Measurements from ENCODE around the gene PSAP.

- TF ChIP-seq, protein P1, sequence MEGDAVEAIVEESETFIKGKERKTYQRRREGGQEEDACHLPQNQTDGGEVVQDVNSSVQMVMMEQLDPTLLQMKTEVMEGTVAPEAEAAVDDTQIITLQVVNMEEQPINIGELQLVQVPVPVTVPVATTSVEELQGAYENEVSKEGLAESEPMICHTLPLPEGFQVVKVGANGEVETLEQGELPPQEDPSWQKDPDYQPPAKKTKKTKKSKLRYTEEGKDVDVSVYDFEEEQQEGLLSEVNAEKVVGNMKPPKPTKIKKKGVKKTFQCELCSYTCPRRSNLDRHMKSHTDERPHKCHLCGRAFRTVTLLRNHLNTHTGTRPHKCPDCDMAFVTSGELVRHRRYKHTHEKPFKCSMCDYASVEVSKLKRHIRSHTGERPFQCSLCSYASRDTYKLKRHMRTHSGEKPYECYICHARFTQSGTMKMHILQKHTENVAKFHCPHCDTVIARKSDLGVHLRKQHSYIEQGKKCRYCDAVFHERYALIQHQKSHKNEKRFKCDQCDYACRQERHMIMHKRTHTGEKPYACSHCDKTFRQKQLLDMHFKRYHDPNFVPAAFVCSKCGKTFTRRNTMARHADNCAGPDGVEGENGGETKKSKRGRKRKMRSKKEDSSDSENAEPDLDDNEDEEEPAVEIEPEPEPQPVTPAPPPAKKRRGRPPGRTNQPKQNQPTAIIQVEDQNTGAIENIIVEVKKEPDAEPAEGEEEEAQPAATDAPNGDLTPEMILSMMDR (IDR thresholded peaks at IDR 0.05) = no peak
- no peak for TF ChIP-seq POLR2A (IDR thresholded peaks at IDR 0.05)
Measured at GRCh38 chr10:71842856-71843686, 8.0 kb downstream of the PSAP start.
